ENCODE data around the gene MASP2. TPM values are rescaled to one million over a fixed set of nuclear protein-coding genes. Genes with fewer than 3 reads are reported as not detected.
A peak's percentile ranks its signal among the peaks of the same experiment; 100 is the strongest.

MASP2 gene
- total RNA-seq, 1 donor from 2014 or later, result not detected

DNA sequence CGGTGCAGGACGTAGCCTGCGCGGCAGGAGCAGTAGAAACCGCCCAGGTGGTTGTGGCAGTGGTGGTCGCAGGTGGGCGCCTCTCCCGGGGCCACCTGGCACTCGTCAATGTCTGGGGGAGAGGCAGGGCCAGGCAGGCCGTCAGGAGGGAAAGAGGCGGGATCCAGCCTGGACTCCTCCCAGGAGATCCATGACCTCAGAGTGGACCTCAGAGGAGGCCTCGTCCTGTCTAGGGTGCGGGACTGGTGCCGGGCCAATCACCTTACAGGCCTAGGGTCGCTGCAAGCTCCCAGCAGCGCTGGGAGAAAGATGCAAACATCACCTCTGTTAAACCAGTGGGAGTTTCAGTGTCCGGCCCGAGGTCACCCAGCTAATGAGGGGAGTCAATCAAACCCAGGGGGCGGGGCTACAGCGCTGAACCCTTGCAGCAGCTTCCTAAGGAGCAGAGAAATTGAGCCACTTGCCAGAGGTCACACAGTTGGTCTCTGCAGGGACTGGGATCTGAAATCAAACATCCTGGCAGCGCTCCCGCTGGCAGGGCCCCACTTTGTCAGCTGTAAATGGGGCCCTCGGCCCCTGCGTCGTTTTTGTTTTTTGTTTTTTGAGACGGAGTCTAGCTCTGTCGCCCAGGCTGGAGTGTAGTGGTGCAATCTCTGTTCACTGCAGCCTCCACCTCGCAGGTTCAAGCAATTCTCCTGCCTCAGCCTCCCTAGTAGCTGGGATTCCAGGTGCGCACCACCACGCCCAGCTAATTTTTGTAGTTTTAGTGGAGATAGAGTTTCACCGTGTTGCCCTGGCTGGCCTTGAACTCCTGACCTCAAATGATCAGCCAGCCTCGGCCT, 1.4 kb downstream of the MASP2 start:
- TF ChIP-seq, protein P1, sequence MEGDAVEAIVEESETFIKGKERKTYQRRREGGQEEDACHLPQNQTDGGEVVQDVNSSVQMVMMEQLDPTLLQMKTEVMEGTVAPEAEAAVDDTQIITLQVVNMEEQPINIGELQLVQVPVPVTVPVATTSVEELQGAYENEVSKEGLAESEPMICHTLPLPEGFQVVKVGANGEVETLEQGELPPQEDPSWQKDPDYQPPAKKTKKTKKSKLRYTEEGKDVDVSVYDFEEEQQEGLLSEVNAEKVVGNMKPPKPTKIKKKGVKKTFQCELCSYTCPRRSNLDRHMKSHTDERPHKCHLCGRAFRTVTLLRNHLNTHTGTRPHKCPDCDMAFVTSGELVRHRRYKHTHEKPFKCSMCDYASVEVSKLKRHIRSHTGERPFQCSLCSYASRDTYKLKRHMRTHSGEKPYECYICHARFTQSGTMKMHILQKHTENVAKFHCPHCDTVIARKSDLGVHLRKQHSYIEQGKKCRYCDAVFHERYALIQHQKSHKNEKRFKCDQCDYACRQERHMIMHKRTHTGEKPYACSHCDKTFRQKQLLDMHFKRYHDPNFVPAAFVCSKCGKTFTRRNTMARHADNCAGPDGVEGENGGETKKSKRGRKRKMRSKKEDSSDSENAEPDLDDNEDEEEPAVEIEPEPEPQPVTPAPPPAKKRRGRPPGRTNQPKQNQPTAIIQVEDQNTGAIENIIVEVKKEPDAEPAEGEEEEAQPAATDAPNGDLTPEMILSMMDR (IDR thresholded peaks at IDR 0.05), result no peak
- Mint-ChIP-seq H3K4me1 (no peaks in the 10 kb centered on the region), H3K9me3 (no peaks in the 10 kb centered on the region), H3K27me3 (no peaks in the 10 kb centered on the region), H3K4me3 (no peak overlapping the region), H3K36me3 (ENCODE audit: low read depth) (no peaks in the 10 kb centered on the region), H3K27ac (no peak overlapping the region)
- ChIA-PET POLR2A (no interaction called here), CTCF (interaction anchor here (1.1 to 2.4 kb wide), 2 partner anchors 8 to 10 kb away, joined by 3 to 9 read pairs; no protein-coding TSS in a partner anchor)
- DNase-seq (peak; percentile 5), ATAC-seq (ENCODE audit: low read depth) (no peak)
- intact Hi-C loops (cut with micrococcal nuclease), result no loop called here

DNA sequence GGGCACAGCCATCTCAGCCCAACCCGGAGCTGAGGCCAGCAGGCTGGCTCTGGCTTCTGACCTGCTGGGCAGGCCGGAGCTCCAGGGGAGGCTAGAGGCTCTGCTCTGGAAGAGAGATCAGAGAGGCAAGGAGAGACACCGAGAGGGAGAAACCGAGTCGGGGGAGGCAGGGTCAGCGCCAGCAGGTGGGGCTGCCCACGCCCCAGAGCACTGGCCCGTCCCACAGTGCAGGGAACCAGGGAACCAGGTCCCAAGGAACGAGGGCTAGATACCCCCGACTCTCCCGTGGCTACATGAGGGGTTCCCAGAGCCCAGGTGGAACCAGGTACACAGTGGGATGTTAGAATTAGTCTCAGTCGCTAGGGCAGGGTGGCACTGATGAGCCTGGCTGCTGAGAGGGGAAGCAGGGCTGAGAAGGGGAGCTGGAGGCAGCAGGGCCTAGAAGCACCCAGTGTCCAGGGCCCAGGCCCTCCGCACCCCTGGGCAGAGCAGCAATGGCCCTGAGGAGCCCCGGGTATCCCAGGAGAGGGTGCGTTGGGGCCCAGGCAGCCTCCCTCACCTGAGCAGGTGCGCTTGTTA, 2.1 kb downstream of the MASP2 start:
- POLR2A ChIA-PET, result no interaction called here
- Mint-ChIP-seq H3K27ac (no peak overlapping the region), H3K9me3 (no peaks in the 10 kb centered on the region), H3K4me1 (no peaks in the 10 kb centered on the region), H3K4me3 (no peak overlapping the region), H3K27me3 (no peaks in the 10 kb centered on the region), H3K36me3 (ENCODE audit: low read depth) (no peaks in the 10 kb centered on the region)
- ATAC-seq (ENCODE audit: low read depth) (no peak), DNase-seq (peak; percentile 12)
- CTCF ChIA-PET, result interaction anchor here (1.1 to 2.4 kb wide), 2 partner anchors 7 to 9 kb away, joined by 3 to 9 read pairs; no protein-coding TSS in a partner anchor
- TF ChIP-seq, protein P1 (IDR thresholded peaks at IDR 0.05), result no peak
- intact Hi-C loops (cut with micrococcal nuclease), result no loop called here

DNA sequence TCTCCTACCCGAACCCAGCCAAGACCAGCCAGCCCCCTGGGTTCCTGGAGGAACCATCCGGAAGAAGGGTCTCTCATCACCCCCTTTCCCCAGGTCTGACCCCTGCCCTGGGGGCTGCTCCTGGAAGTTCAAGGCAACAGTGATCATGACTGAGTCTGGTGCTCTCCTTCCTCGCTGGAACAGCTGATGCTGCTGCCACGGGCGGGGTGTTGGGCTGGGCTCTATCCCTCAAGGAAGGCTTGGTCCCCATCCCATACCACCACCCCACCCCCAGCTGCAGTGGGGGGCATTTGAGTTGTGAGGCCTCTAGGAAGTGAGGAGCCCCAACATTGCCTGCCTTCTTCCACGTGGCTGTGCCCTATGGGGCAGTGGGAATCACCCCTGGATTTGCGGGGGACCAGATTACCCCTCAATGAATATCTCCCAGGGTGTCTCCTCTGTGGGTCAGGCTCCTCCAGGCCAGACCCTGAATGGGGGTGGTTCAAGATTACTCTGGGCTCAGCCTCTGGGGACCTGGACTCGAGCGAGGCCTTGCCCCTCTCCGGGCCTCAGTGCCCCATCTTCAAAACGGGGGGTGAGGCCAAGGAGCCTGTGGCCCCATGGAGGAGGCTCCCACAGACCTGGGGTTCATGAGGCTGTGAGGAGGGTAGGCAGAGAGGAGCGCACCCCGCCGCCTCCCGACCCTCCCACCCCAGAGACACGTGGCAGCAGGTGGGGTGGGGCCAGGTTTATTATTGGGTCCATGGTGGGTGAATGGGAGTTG, 2.8 kb downstream of the MASP2 start:
- TF ChIP-seq, protein P1 (IDR thresholded peaks at IDR 0.05), result no peak
- Mint-ChIP-seq H3K27ac (no peak overlapping the region), H3K36me3 (ENCODE audit: low read depth) (no peaks in the 10 kb centered on the region), H3K27me3 (no peaks in the 10 kb centered on the region), H3K4me1 (no peaks in the 10 kb centered on the region), H3K4me3 (no peak overlapping the region), H3K9me3 (no peaks in the 10 kb centered on the region)
- intact Hi-C loops (cut with micrococcal nuclease), result no loop called here
- ATAC-seq (ENCODE audit: low read depth), result no peak
- CTCF ChIA-PET, result no interaction called here
- peak; percentile 7 for DNase-seq
- POLR2A ChIA-PET, result no interaction called here

DNA sequence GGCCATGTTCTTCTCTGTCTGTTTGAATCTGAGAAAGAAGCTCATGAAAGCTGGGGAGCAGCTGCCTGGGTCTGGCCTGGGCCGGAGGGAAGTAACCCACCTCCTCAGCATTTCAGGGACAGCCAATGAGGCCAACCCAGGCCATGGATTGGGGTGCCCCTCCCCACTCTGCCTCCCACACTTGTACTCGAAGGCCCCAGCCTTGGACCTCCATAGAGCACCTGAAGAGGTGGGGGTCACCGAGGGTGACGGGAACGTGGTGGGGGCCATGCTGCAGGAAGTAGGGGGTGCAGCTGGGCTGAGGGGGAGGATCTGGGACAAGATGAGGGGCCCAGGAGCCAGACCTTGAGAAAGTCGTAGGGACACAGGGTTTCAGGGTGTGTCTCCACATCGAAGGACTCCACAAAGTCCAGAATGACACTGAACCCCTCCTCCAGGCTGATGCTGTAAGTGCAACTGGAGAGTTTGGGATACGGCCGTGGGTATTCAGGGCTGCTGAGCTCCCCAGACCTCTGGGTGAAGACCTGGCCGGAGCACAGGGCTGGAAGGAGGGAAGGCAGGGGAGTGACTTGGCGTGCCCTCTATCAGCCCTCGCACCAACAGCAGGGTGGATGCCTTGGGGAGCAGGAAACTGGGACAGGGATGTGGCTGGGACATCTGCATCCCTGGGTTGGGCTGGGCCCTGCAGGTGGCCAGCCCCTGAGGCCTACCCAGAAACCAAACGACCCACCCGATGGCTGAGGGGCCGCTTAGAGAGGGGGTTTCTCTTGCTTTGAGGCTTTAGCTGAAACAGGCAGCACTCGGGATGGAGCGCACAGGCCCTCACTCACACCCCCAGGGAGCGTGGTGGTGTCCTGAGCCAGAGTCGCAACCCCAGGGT, 3.8 kb downstream of the MASP2 start:
- ChIA-PET CTCF (no interaction called here), POLR2A (no interaction called here)
- no peak overlapping the region for H3K27ac Mint-ChIP-seq
- TF ChIP-seq, protein P1 (IDR thresholded peaks at IDR 0.05), result no peak
- ATAC-seq (ENCODE audit: low read depth) (no peak), DNase-seq (peak; percentile 5)
- no peaks in the 10 kb centered on the region for H3K36me3 Mint-ChIP-seq (ENCODE audit: low read depth)
- intact Hi-C loops (cut with micrococcal nuclease), result no loop called here
- no peaks in the 10 kb centered on the region for H3K9me3 Mint-ChIP-seq
- no peaks in the 10 kb centered on the region for H3K27me3 Mint-ChIP-seq
- no peak overlapping the region for H3K4me3 Mint-ChIP-seq
- H3K4me1 Mint-ChIP-seq, result no peaks in the 10 kb centered on the region

Measured in activated B cell treated with CpG ODN at 0.5 μM for 24 hours (primary cell).